Prostate gland (tissue), 2 donors: ENCODE results near the gene HLA-B. TPM values are rescaled to one million over a fixed set of nuclear protein-coding genes. Genes with fewer than 3 reads are reported as not detected.

ENCODE experiments used
- DNase-seq: peaks from one replicate; pipeline ENCODE4 v3.0.0-alpha.2; 2019; ENCODE audit warnings: low spot score
- H3K27ac ChIP-seq, 2 donors: fragments of 200-600 bp; sonication (generic); 2 replicates each; pipeline ENCODE4 v1.5.1; 2017 to 2019
- H3K27me3 ChIP-seq: fragments of 200-600 bp; sonication (generic); replicated peaks from 2 replicates; pipeline ENCODE4 v1.5.1; 2019; ENCODE audit not compliant: insufficient read depth
- H3K36me3 ChIP-seq, 2 donors: fragments of 200-600 bp; sonication (generic); 1 replicate in 1 of 2; 2 replicates in 1 of 2; pipeline versions ENCODE4 v1.5.1 to v1.8.1; 2017 to 2019
- H3K4me1 ChIP-seq: fragments of 200-600 bp; sonication (generic); replicated peaks from 2 replicates; pipeline ENCODE4 v1.5.1; 2019
- H3K4me3 ChIP-seq, 2 donors: fragments of 200-600 bp; sonication (generic); 2 replicates each; pipeline ENCODE4 v1.5.1; 2017 to 2019
- H3K9me3 ChIP-seq: fragments of 200-600 bp; sonication (generic); 2 replicates; pipeline ENCODE4 v1.5.1; 2017
- CTCF ChIP-seq, 4 experiments: fragments of 200-600 bp in 2 of 4; fragments of 450-650 bp in 2 of 4; sonication (generic) in 2 of 4; IDR thresholded peaks; 1 replicate in 3 of 4; 2 replicates in 1 of 4; pipeline ENCODE4 v1.5.1; 2016 to 2019; ENCODE audit warnings: antibody characterized with exemption in 4 of 4, mild to moderate bottlenecking in 2 of 4, moderate library complexity in 2 of 4
- POLR2A ChIP-seq: fragments of 450-650 bp; IDR thresholded peaks from one replicate; pipeline ENCODE4 v1.6.1; 2016; ENCODE audit warnings: antibody characterized with exemption, mild to moderate bottlenecking
- POLR2AphosphoS5 ChIP-seq: sonication (generic); formaldehyde crosslinking; IDR thresholded peaks from one replicate; pipeline ENCODE4 v1.6.1; 2017; ENCODE audit warnings: antibody characterized with exemption
- WGBS: methylation state at CpG from one replicate; pipeline ENCODE4 v1.1.5; 2018; 5-methylcytosine and 5-hydroxymethylcytosine counted together
- intact Hi-C: fragments of 100-400 bp; cut with DNase I; formaldehyde crosslinking; loops from one replicate; pipeline ENCODE4 v1.14.2; 2022
- total RNA-seq, 2 donors: library from RNA; depleted of rRNA; stranded (reverse); fragments of >200 nt; gene quantifications; one replicate each; pipeline ENCODE4 v1.1.0, GENCODE V29; 2016

The HLA-B gene
- total RNA-seq, 2 donors from 2014 or later, result 846 to 899 TPM

- Histone ChIP-seq H3K27me3 (no peaks in the 10 kb centered on the region), H3K36me3 (no peaks in the 10 kb centered on the region), H3K9me3 (no peaks in the 10 kb centered on the region), H3K27ac (no peak overlapping the region), H3K4me3 (no peak overlapping the region), H3K4me1 (no peaks in the 10 kb centered on the region)
- intact Hi-C loops, result no loop called here
- TF ChIP-seq POLR2A (no peak), POLR2AphosphoS5 (no peak), CTCF (IDR thresholded peaks at IDR 0.05) (no peak)
- DNase-seq, result no peak
- WGBS, result 19% methylated on average over 7 of the region's 7 CpGs
Observed at GRCh38 chr6:31328355-31328960, 28.5 kb downstream of the HLA-B start.

GRCh38 chr6:31321820-31322219 is 35.2 kb downstream of the HLA-B start:
- Histone ChIP-seq H3K36me3 (no peaks in the 10 kb centered on the region), H3K27me3 (no peaks in the 10 kb centered on the region), H3K4me3 (no peak overlapping the region), H3K9me3 (no peaks in the 10 kb centered on the region), H3K27ac (no peak overlapping the region), H3K4me1 (no peaks in the 10 kb centered on the region)
- intact Hi-C loops, result no loop called here
- TF ChIP-seq CTCF (IDR thresholded peaks at IDR 0.05), result no peak
- no peak for TF ChIP-seq POLR2A
- TF ChIP-seq POLR2AphosphoS5, result no peak
- no peak for DNase-seq

- H3K4me3 ChIP-seq, result no peak overlapping the region
- intact Hi-C loops, result no loop called here
- DNase-seq, result no peak
- 0% methylated on average over 1 of the region's 1 CpG for WGBS
- H3K27me3 ChIP-seq, result no peaks in the 10 kb centered on the region
- H3K27ac ChIP-seq, result no peak overlapping the region
- no peak for TF ChIP-seq POLR2AphosphoS5
- no peak for TF ChIP-seq CTCF (IDR thresholded peaks at IDR 0.05)
- no peak for TF ChIP-seq POLR2A
- H3K36me3 ChIP-seq, result no peaks in the 10 kb centered on the region
- no peaks in the 10 kb centered on the region for H3K4me1 ChIP-seq
- no peaks in the 10 kb centered on the region for H3K9me3 ChIP-seq
Observed at GRCh38 chr6:31321005-31321707, 35.8 kb downstream of the HLA-B start.

- Histone ChIP-seq H3K36me3 (no peaks in the 10 kb centered on the region), H3K4me3 (no peak overlapping the region), H3K4me1 (no peaks in the 10 kb centered on the region), H3K27me3 (no peaks in the 10 kb centered on the region), H3K9me3 (no peaks in the 10 kb centered on the region), H3K27ac (no peak overlapping the region)
- TF ChIP-seq CTCF (IDR thresholded peaks at IDR 0.05), result no peak
- TF ChIP-seq POLR2A, result no peak
- TF ChIP-seq POLR2AphosphoS5, result no peak
- intact Hi-C loops, result no loop called here
- 29% methylated on average over 2 of the region's 2 CpGs for WGBS
- no peak for DNase-seq
Observed at GRCh38 chr6:31317036-31317435, 39.9 kb downstream of the HLA-B start.

GRCh38 chr6:31309641-31310040 is 47.3 kb downstream of the HLA-B start:
- no peak for DNase-seq
- 82% methylated on average over 2 of the region's 2 CpGs for WGBS
- H3K27ac ChIP-seq, result no peak overlapping the region
- no peaks in the 10 kb centered on the region for H3K36me3 ChIP-seq
- intact Hi-C loops, result no loop called here
- H3K27me3 ChIP-seq, result no peaks in the 10 kb centered on the region
- no peaks in the 10 kb centered on the region for H3K4me1 ChIP-seq
- H3K4me3 ChIP-seq, result no peak overlapping the region
- TF ChIP-seq POLR2A (no peak), POLR2AphosphoS5 (no peak), CTCF (IDR thresholded peaks at IDR 0.05) (no peak)
- H3K9me3 ChIP-seq, result no peaks in the 10 kb centered on the region
